Measurements from ENCODE around the gene TIAM1.

DNA sequence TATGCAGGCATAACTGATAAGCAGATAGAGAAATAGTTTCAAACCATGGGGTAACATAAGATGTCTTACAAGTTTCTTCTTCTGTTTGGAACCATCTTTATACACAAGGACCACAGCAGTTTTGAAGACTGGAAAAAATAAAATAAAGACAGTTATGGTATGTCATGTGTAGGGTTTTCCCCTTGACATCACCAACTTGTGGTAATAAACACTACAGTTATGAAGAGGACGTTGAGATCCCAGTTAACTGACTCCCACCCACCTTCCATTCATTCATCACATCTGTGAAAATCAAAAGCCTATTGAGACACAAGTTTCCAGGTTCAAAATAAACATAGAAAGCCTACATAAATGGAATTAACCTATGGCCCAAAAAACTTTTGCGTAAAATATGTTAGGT, 213.2 kb downstream of the TIAM1 start:
- TF ChIP-seq EZH2 (IDR thresholded peaks at IDR 0.05; ENCODE audit: insufficient read depth, poor library complexity, severe bottlenecking), result no peak
- TF ChIP-seq EZH2phosphoT487 (IDR thresholded peaks at IDR 0.05; ENCODE audit: insufficient read depth, low read depth), result no peak

Measured in GM23248 (cell line).